ENCODE data around the gene DUSP2. TPM values are rescaled to one million over a fixed set of nuclear protein-coding genes. Genes with fewer than 3 reads are reported as not detected.

DUSP2 gene
- total and polyA plus RNA-seq, 10 of the 15 experiments (the other 5 are each of a cell fraction or from before 2014, with no cell fraction given): 9.7 to 212 (median 57.2) TPM

DNA sequence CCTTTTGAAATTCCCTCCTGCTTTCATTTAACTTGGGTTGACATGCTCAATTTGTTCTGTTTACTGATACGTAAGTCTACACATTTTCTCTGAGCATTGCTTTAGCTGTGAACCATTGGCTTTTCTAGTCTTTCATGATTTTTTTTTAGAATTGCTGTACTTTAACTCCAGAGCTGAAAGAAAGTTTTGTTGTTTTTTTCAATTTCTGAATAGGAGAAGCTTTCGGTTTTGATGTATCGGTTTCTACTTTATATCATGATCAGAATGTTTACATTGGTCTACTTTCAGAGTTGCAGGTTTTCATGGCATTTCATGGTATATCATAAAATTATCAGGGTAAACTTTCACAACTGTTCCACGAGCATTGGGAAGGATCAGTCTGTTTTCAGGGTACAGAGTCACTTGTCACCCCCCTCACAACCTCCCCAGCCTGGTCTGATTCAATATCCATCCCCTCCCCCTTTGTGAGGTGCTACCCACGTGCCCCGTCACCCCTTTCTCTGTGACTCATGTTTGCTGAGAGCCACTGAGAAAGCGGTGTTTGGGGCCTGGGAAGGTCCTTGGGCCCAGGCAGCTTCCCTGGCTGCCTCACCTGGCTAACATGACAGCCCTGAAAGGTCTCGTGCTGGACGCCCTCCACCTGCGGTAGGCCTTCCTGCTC is 14.0 kb downstream of the DUSP2 start:
- intact Hi-C loops (cut with micrococcal nuclease; ENCODE audit: unreplicated experiment): no loop called here

More for the DNA sequence above, 14.0 kb downstream of the DUSP2 start:
- 0 out of 2 replicates have a peak overlapping the region, but pooled peaks have one; percentile 11 for H3K4me2 ChIP-seq (ENCODE audit: control insufficient read depth, insufficient read depth)
- H3K27ac ChIP-seq (ENCODE audit: control insufficient read depth, insufficient read depth): no peak overlapping the region
- H3K79me2 ChIP-seq (ENCODE audit: control insufficient read depth, insufficient read depth, low read length): no peaks in the 10 kb centered on the region
- no peaks in the 10 kb centered on the region for H3K27me3 ChIP-seq (replicated peaks in 1 of 2; ENCODE audit: control insufficient read depth in 2 of 2, insufficient read depth in 2 of 2, low read length in 1 of 2)
- no TSS peak for BruUV-seq (replicated peaks)
- no peak overlapping the region for H2AFZ ChIP-seq (ENCODE audit: control insufficient read depth, low read depth, low read length)
- H3K4me1 ChIP-seq (ENCODE audit: control insufficient read depth, insufficient read depth, low read length): peaks cover 10% of the 10 kb centered on the region
- ChIA-PET CTCF (interaction anchor here (1.0 to 2.6 kb wide), 7 partner anchors 8 to 139 kb away, joined by 3 to 22 read pairs (median 7); partner anchors contain the start of gene ASTL), POLR2A (interaction anchor here (1.1 kb wide), 1 partner anchor 43 kb away, joined by 3 read pairs; no protein-coding TSS in a partner anchor), RAD21 (ENCODE audit: unreplicated experiment) (interaction anchor here (0.7 to 2.3 kb wide), 5 partner anchors 7 to 139 kb away, joined by 3 to 17 read pairs (median 3); partner anchors contain the start of gene ASTL), SMC1A (ENCODE audit: uncharacterized antibody, unreplicated experiment) (interaction anchor here (0.6 to 2.1 kb wide), 6 partner anchors 12 to 103 kb away, joined by 3 to 15 read pairs (median 3); partner anchors contain the start of gene ADRA2B)
- H3K9ac ChIP-seq (ENCODE audit: control insufficient read depth, insufficient read depth, low read length): no peak overlapping the region
- FAIRE-seq (peak; percentile 74), DNase-seq (ENCODE audit: low read depth, low spot score) (no peak), ATAC-seq (peak; percentile 11; the same call in 2 of the 3 replicates)
- in situ Hi-C loops (cut with MboI): no loop called here
- TF ChIP-seq, protein P1, sequence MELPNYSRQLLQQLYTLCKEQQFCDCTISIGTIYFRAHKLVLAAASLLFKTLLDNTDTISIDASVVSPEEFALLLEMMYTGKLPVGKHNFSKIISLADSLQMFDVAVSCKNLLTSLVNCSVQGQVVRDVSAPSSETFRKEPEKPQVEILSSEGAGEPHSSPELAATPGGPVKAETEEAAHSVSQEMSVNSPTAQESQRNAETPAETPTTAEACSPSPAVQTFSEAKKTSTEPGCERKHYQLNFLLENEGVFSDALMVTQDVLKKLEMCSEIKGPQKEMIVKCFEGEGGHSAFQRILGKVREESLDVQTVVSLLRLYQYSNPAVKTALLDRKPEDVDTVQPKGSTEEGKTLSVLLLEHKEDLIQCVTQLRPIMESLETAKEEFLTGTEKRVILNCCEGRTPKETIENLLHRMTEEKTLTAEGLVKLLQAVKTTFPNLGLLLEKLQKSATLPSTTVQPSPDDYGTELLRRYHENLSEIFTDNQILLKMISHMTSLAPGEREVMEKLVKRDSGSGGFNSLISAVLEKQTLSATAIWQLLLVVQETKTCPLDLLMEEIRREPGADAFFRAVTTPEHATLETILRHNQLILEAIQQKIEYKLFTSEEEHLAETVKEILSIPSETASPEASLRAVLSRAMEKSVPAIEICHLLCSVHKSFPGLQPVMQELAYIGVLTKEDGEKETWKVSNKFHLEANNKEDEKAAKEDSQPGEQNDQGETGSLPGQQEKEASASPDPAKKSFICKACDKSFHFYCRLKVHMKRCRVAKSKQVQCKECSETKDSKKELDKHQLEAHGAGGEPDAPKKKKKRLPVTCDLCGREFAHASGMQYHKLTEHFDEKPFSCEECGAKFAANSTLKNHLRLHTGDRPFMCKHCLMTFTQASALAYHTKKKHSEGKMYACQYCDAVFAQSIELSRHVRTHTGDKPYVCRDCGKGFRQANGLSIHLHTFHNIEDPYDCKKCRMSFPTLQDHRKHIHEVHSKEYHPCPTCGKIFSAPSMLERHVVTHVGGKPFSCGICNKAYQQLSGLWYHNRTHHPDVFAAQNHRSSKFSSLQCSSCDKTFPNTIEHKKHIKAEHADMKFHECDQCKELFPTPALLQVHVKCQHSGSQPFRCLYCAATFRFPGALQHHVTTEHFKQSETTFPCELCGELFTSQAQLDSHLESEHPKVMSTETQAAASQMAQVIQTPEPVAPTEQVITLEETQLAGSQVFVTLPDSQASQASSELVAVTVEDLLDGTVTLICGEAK (IDR thresholded peaks at IDR 0.05; ENCODE audit: borderline replicate concordance): peak; percentile 59; the same call in 1 of the 2 replicates
- no peak for TF ChIP-seq CREB1 (IDR thresholded peaks at IDR 0.05; ENCODE audit: low read depth)
- TF ChIP-seq MXI1 (IDR thresholded peaks at IDR 0.05; ENCODE audit: low read depth, low read length): no peak
- peak in 1 of 2 experiments; percentile 25; a peak in 1 of 4 replicates for TF ChIP-seq BHLHE40 (IDR thresholded peaks at IDR 0.05; ENCODE audit: borderline replicate concordance in 1 of 2, low read depth in 2 of 2, low read length in 1 of 2)
- 0 out of 2 replicates have a peak, but pooled peaks have one; percentile 15 for TF ChIP-seq RAD51 (IDR thresholded peaks at IDR 0.05)
- TF ChIP-seq SMAD5 (IDR thresholded peaks at IDR 0.05; ENCODE audit: low read depth): no peak
- TF ChIP-seq, protein P2, sequence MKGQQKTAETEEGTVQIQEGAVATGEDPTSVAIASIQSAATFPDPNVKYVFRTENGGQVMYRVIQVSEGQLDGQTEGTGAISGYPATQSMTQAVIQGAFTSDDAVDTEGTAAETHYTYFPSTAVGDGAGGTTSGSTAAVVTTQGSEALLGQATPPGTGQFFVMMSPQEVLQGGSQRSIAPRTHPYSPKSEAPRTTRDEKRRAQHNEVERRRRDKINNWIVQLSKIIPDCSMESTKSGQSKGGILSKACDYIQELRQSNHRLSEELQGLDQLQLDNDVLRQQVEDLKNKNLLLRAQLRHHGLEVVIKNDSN (IDR thresholded peaks at IDR 0.05; ENCODE audit: borderline replicate concordance, extremely low read length, insufficient read depth, low read depth, low read length): peak; percentile 47
- TF ChIP-seq KAT2A (conservative IDR thresholded peaks at IDR 0.05; ENCODE audit: control insufficient read depth, low read depth, low read length): no peak
- TF ChIP-seq, protein P3, sequence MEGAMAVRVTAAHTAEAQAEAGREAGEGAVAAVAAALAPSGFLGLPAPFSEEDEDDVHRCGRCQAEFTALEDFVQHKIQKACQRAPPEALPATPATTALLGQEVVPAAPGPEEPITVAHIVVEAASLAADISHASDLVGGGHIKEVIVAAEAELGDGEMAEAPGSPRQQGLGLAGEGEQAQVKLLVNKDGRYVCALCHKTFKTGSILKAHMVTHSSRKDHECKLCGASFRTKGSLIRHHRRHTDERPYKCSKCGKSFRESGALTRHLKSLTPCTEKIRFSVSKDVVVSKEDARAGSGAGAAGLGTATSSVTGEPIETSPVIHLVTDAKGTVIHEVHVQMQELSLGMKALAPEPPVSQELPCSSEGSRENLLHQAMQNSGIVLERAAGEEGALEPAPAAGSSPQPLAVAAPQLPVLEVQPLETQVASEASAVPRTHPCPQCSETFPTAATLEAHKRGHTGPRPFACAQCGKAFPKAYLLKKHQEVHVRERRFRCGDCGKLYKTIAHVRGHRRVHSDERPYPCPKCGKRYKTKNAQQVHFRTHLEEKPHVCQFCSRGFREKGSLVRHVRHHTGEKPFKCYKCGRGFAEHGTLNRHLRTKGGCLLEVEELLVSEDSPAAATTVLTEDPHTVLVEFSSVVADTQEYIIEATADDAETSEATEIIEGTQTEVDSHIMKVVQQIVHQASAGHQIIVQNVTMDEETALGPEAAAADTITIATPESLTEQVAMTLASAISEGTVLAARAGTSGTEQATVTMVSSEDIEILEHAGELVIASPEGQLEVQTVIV (IDR thresholded peaks at IDR 0.05; ENCODE audit: borderline replicate concordance, partially characterized antibody): no peak
- H3K36me3 ChIP-seq (ENCODE audit: control insufficient read depth in 2 of 2, insufficient read depth in 2 of 2, low read length in 1 of 2): no peaks in the 10 kb centered on the region
- no peak overlapping the region for H3K4me3 ChIP-seq
- 78% methylated on average over 10 of the region's 10 CpGs for WGBS (ENCODE audit: insufficient coverage, insufficient replicate concordance, low lambda C conversion rate, missing lambda C conversion rate)
- H4K20me1 ChIP-seq (ENCODE audit: control insufficient read depth, insufficient read depth): no peaks in the 10 kb centered on the region
- no peaks in the 10 kb centered on the region for H3K9me3 ChIP-seq (replicated peaks; ENCODE audit: control insufficient read depth, insufficient read depth, low read length)

Data from GM12878 (cell line).